Ovary (tissue), 3 donors: ENCODE results near the gene PXYLP1.

Source experiments
- CTCF ChIP-seq, 3 donors: fragments of 450-650 bp in 2 of 3; fragments of 200-600 bp in 1 of 3; IDR thresholded peaks; one replicate each; pipeline versions ENCODE4 v1.5.1 to v1.8.0; 2016 to 2022; ENCODE audit warnings: antibody characterized with exemption in 3 of 3, mild to moderate bottlenecking in 1 of 3
- EP300 ChIP-seq: sonication (generic); formaldehyde crosslinking; IDR thresholded peaks from one replicate; pipeline ENCODE4 v1.6.1; 2017; ENCODE audit warnings: antibody characterized with exemption
- POLR2A ChIP-seq: fragments of 450-650 bp; IDR thresholded peaks from one replicate; pipeline ENCODE4 v1.6.1; 2017; ENCODE audit warnings: antibody characterized with exemption, mild to moderate bottlenecking, moderate library complexity
- donor health status: DM: no; HTN: no; CAD: no.

- TF ChIP-seq POLR2A = no peak
- no peak for TF ChIP-seq EP300
- TF ChIP-seq CTCF (IDR thresholded peaks at IDR 0.05) = no peak
Measured at GRCh38 chr3:141312354-141313092, 80.9 kb downstream of the PXYLP1 start.
